Skin of body (tissue), 2 donors: ENCODE results near the gene PAPSS2. TPM values are rescaled to one million over a fixed set of nuclear protein-coding genes. Genes with fewer than 3 reads are reported as not detected.

Experiments
- DNase-seq: peaks from one replicate; lab custom pipeline; 2025; lab: John Stamatoyannopoulos, UW
- total RNA-seq: library from RNA; depleted of rRNA; stranded (reverse); fragments of >200 nt; gene quantifications from one replicate; pipeline ENCODE4 v1.2.3, GENCODE V29; 2014

PAPSS2 gene
- total RNA-seq, 1 donor from 2014 or later: 7.2 TPM

- no peak for DNase-seq
These were observed 10.1 kb downstream of the PAPSS2 start for GRCh38 chr10:87669752-87670151.

GRCh38 chr10:87670586-87670985, 10.9 kb downstream of the PAPSS2 start:
- no peak for DNase-seq

DNA sequence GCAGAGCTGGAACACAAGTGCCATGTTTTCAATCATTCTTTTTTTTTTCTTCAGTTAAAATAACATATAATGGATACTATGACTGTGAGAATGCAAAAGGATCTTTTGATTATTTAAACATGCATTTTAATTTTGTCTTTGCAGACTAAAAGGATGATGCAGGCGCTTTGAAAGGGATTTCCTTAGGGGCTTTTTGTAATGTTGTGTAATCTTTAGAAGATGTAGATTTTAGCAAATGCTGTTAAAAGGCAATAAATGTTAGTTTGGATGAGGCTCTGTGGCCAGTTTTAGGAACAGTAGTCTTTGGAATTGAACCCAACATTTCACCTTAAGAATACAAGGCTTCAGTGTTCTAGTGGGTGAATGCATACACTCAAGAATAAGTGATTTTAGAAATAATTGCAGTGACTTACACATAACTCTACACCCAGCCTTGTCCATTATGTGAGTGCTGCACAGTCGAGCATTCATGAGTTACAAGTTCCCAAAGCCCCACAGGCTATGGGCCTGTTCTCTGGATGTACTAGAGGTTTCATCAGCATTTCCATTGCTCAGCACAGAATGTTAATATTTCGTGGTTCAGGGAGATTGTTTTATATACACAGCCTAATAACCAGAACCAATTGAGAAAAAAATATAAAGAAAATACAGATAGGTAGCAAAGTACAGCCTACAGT, 11.6 kb downstream of the PAPSS2 start:
- no peak for DNase-seq

DNA sequence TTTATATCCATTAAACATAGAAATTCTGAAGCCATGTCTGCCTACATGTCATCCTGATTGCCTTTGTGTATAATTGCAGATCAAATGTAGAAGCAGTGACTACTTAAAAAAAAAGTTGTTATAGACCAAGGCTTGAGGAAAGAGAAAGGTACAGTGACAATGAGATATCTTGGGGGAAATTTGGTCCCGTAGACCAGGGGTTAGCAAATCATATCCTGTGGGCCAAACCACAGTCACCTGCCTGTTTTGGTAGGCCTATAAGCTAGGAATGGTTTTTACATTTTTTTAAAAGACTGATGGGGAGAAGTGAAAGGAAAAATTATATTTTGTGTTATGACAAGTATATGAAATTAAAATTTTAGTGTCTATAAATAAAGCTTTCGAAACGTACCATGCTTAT, 12.9 kb downstream of the PAPSS2 start:
- DNase-seq: no peak

DNA sequence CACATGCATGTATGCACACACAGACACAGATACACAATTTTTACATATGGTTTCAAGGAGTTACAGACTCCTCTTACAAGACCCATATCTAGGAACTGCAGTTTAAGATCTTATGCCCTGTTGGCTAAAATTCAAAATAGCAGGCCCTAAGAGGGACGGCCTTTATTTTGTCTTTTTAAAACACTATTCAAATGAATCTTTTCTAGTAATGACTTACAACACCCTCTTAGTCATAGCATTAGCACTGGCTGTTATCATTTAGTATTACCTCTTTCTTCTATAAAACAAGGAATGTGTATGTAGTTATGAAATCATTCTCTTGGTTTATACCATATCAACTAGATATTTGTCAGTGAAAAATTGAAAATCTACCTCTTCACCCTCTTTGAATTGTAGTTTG, 15.3 kb downstream of the PAPSS2 start:
- DNase-seq: no peak

- DNase-seq: no peak
These were observed 16.0 kb downstream of the PAPSS2 start for GRCh38 chr10:87675396-87676376.

GRCh38 chr10:87677595-87677994, 17.9 kb downstream of the PAPSS2 start:
- no peak for DNase-seq

DNA sequence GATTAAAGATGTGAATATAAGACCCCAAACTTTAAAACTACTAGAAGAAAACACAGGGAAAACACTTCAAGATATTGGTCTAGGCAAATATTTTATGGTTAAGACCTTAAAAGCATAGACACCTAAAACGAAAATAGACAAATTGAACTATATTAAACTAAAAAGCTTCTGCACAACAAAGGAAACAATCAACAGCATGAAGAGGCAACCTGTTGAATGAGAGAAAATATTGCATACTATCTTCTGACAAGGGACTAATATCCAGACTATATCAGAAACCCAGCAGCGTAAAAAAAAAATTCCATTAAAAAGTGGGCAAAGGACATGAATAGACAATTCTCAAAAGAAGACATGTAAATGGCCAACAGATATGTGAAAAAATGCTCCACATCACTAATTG, 18.6 kb downstream of the PAPSS2 start:
- DNase-seq: no peak

DNA sequence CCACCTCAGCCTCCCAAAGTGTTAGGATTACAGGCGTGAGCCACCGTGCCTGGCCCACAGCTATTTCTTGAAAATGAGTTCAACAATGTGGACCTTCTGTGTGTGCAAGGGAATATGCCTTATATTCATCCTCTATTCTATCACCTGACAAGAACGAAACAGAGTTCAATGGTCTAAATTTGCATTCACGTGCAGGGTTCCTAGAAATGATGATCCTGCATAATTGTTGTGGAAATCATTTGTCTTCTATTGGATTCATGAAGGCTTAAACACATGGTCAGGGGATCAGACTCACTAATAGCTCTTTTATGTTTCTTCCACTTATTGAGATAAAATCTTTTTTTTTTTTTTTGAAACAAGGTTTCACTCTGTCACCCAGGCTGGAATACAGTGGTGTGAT, 23.7 kb downstream of the PAPSS2 start:
- no peak for DNase-seq

DNA sequence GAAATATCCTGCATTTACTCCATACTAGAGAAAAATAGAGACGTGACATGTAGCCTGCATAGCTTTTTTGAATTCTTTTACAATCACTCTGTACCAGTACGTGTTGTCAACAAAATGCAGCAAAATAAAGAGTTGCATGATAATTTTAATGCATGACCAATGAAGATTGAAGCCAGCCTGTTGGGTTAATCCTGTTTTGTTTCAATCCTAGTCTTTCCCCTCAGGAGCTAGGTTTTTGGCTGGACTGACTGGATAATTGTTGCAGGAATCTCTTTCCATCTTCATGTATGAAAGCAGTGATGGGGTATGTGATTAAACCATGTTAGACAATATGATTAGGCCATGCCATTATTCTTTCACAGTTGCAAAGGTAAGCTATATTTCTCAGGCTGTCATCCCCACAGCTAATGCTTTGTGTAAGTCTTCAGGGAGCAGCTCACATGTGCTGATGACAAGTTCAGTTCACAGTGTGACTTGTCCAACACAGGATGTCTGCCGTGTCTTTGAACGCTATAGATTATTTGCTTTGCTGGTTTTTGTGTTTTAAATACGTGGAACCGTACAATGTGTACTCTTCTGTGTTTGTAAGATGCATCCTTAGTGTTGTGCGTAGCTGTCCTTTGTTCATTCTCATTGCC, 24.4 kb downstream of the PAPSS2 start:
- DNase-seq: no peak

GRCh38 chr10:87685832-87686574, 26.3 kb downstream of the PAPSS2 start:
- no peak for DNase-seq

- no peak for DNase-seq
These were observed 31.9 kb downstream of the PAPSS2 start for GRCh38 chr10:87691506-87692070.

GRCh38 chr10:87692956-87693484, 33.3 kb downstream of the PAPSS2 start:
- DNase-seq: no peak

- no peak for DNase-seq
These were observed 34.5 kb downstream of the PAPSS2 start for GRCh38 chr10:87694011-87694794.

DNA sequence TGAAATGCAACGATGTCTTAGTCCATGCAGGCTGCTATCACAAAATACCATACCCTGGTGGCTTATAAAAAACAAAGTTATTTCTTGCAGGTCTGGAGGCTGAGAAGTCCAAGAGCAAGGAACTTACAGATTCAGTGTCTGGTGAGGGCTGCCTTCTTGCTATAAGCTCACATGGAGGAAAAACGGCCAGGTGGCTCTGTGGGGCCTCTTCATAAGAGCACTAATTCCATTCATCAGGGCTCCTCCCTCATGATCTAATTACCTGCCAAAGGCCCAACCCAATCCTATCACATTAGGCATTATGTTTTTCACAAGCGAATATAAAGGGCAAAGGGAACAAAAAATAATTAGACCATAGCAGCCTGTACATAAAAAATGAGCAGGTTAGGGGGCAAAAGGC, 35.4 kb downstream of the PAPSS2 start:
- DNase-seq: no peak

- no peak for DNase-seq
These were observed 37.5 kb downstream of the PAPSS2 start for GRCh38 chr10:87696922-87697745.

GRCh38 chr10:87700031-87700796, 40.5 kb downstream of the PAPSS2 start:
- DNase-seq: peak; percentile 37

- DNase-seq: no peak
These were observed 42.7 kb downstream of the PAPSS2 start for GRCh38 chr10:87702260-87702972.
